Colon (tissue), 2 donors: Measurements from ENCODE around the gene PIEZO1.
"Not testable (repeated sequence)": the region's sequence is repeated elsewhere in the genome, so short reads cannot be mapped to it uniquely, and the experiment has no call there.

Experiments
- FAIRE-seq: peaks from 2 replicates; lab custom pipeline; 2012; peaks lifted over from hg19 to GRCh38; lab: Jason Lieb, UNC
- donor health status: control.
- donor health status: control.

The PIEZO1 gene

DNA sequence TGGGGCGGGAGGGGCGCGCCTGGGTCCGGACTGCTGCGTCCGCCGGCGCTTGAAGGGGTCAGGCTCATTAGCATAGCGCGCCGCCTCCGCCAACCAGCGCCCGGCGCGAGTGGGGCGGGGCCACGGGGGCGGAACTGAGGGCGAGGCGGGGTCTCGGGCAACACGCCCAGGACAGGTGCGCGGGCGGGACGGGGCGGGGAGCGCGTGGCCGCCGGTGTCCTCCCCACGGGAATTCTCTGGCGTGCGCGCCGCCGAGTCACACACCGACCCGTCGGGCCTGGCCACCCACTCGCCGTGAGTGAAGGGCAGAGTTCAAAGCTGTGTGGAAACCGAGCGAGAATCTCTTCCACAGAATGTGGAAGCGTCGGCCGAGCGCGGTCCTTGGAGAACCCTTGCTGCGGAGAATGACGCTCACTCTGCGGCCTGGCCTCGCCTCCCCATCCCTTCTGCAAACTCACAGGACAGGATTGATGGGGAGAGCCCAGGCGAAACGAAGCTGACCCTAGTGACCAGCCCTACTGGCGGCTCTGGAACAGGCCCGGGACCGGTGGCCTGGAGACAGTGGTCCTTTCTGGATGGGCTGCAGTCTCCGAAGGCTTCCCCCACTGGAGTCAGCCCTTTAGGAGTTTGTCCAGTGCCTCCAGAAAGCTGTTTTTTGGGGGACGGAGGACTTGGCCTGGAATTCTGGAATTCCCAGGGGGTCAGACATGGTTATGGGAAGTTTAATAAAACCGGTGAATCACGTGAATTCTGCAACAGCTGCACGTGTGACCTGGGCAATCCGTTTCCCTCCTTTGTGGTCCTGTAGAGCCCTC is 98.4 kb downstream of the PIEZO1 start, which contains the start of gene SNAI3:
Gene SNAI3, minus strand, starts transcription at position 69 of the 815 bp plus-strand sequence. CDS start 101 bp downstream, outside the sequence.
- FAIRE-seq = no peak

DNA sequence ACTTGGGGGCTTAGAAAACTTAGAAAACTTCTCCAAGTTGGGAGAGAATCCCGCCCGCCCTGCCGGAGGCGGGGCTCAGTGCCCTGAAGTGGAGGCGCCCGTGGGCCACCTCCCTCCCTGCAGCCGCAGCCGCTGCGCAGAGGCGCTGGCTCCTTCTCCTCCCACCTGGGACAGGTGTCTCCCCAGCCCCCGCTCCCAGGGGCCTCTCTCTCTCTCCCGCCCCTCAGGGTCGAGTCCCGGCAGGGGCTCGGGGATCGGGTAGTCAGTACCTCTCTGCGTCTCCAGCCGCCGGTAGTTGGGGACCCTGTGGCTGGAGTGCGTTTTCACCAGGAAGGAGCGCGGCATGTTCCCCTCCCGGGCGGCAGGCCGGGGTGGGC is 99.0 kb downstream of the PIEZO1 start:
- FAIRE-seq = no peak

DNA sequence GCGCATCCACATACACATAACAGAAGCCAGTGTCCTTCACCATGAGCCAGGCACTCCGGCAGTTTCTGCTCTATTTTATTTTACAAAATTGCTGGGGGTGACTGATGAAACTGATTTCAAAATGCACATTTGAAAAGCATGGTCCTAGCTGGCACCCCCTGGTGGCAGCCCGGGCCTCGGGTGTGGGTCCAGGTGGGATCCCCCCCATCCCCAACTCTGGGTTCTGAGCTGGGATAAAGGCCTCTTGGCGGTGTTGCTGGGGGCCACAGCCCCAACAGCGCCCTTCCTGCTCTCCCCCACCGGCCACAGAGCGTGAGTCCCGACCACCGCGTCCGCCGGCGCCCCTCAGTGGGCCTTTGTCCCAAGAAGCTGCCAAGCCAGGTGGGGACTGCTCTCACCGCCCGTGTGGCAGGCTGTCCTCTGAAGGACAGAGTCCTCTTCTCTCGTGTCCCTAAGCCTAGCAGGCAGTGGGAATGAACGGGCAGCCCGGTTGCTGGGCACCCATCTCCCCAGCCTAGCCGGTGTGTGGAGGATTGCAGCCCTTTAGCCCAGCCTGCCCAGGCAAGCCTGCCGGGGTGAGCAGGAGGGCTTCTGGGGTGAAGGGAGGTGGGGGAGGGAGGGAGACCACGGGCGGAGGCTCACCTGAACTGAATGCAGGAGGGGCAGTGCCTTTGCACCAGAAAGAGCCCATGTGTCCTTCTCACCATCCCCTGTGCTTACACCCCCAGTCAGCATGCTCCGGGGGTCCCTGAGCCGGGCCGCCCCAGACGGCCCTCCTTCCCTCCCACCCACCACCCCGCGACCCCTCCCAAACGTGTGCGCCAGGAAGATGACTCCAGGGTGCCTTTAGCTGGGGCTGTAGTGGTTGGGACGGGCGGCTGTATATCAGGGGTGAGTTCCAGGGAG is 99.6 kb downstream of the PIEZO1 start:
- no peak for FAIRE-seq

DNA sequence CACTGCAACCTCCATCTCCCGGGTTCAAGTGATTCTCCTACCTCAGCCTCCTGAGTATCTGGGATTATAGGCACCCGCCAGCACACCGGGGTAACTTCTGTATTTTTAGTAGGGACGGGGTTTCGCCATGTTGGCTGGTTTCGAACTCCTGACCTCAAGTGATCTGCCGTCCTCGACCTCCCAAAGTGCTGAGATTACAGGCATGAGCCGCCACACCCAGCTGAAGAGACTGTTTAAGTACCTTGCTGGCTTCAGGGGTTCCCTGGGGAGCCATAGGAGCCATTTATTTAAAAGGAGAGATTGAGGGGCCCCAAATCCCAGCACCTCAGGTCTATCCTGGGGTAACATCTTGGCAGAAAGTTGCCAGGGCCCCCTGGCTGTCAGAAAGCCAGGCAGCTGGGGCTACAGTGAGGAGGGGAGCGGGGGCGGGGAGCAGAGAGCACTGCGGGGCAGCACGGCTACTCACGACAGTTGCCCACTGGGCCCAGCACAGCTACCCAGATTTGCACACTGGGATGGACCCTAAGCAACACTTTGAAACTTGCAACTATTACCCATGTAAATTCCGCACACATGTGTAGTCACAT is 100.4 kb downstream of the PIEZO1 start:
- no peak for FAIRE-seq

DNA sequence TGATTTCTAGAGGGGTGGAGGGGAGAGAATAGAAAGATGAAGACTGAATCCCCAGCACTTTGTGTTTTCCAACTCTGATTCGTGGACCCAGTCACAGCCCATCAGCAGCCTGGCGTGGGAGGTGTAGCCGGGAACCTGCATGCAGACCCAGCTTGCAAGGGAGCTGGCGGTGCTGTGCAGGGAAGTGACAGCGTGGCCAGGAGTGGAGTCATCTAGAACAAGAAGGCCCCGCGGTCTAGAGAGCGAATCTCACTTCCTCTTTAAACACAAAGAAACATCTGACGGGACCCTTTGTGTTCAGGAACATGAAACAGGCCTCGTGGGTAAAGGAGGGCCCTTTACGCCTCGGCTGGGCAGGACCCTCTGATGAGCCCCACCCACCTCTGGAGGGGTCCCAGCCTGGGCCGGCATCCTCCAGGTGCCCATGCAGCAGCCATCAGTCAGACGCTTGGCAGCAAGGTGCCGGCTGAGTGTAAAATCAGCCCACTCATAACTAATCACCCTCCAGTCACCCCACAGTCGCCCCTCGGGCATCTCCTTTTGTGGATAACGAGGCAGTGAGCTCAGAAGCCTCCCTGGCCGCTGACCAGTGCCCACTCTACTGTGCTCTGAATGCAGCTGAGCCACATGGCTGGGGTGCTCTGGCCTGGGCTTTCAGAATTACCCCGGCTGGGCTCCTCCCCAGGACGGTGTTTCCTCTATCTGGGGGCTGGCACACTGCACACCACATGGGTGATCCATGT is 103.1 kb downstream of the PIEZO1 start:
- FAIRE-seq = no peak

DNA sequence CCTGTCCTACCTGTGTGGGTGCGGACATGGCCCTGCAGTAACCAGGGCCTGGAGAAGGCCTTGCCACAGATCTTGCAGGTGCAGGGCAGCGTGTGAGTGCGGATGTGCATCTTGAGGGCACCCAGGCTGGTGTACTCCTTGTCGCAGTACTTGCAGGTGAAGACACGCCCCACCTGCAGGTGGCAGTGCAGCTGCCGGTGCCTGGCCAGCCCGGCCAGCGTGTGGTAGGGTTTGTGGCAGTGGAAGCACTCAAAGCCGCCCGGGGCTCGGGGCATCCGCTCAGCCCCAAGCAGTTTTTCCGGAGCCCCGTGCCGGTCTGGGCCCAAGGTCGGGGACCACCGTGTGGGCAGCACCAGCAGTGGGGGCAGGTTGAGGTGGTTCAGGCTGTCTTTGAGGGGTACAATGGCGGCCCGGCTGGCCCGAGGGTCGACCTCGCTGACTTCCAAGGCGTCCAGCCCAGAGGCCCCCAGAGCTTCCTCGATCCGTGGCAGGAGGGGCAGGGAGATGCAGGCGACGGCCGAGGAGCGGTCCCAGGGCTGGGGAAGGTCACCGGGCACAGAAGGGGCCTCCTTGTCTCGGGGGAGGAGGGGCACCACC is 103.8 kb downstream of the PIEZO1 start:
- no peak for FAIRE-seq

DNA sequence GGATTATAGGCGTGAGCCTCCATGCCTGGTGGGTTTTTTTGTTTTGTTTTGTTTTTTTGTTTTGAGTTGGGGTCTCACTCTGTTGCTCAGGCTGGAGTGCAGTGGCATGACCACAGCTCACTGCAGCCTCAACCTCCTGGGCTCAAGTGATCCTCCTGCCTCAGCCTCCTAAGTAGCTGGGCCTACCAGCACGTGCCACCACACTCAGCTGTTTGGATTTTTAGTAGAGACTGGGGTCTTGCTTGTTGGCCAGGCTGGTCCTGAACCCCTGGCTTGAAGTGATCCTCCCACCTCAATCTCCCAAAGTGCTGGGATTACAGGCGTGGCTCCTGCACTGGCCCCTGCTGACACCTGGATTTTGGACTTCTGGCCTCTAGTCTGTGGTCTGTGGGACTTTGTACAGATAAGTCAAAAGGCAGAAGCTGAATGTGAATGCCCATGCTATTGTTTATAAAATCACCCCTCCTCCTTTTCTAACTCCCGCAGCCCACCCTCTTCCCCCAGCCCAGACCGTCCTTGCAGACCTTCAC is 104.4 kb downstream of the PIEZO1 start:
- no peak for FAIRE-seq

DNA sequence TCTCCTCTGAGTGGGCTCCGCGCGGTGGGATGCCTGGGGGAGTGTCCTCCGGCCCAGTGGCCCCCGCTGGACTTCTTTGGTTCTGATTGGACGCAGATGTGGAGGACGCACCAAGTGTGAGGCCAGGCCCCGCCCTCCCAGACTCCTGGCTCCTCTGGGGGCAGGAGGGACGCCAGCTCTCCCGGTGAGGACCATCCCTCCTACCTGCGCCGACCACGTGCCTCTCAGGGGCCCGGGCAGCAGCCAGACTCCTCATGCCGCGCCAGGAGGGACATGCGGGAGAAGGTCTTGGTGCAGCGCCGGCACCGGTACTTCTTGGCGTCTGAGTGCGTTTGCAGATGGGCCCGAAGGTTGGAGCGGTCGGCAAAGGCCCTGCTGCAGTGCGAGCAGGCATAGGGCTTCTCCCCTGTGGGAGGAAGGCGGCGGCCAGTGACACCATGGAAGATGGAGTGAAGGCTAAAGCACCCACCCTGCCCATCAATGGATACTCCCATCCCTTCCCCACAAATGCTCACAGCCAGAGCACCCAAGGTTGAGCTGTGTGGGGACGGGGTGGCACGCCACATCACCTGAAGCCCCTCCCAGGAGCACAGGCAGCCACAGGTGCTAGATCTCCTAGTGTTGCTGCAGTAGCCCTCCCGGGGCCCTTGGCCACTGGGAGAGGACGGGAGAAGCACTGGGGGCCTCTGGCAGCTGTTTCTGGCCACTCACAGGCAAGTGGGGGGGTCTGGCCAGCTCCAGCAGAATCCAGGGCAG is 106.6 kb downstream of the PIEZO1 start:
- no peak for FAIRE-seq

DNA sequence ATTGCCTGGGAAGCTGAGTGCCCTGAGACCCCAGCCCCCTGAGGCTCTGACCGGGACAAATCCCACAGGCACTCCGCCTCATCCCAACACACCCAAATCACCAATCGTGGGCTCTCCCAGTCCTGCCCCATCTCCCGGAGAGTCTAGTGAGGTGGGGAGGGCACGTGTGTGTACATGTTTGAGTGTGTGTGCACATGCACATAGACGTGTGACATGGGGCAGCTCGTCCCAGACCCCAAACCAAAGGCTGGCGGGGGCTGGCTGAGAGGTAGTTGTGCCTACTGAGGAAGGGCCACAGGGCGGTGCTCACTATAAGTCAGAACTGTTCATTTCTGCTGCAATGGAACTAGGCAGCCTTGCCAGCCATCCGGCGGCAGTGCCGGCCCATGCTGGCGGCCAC is 107.3 kb downstream of the PIEZO1 start:
- no peak for FAIRE-seq

DNA sequence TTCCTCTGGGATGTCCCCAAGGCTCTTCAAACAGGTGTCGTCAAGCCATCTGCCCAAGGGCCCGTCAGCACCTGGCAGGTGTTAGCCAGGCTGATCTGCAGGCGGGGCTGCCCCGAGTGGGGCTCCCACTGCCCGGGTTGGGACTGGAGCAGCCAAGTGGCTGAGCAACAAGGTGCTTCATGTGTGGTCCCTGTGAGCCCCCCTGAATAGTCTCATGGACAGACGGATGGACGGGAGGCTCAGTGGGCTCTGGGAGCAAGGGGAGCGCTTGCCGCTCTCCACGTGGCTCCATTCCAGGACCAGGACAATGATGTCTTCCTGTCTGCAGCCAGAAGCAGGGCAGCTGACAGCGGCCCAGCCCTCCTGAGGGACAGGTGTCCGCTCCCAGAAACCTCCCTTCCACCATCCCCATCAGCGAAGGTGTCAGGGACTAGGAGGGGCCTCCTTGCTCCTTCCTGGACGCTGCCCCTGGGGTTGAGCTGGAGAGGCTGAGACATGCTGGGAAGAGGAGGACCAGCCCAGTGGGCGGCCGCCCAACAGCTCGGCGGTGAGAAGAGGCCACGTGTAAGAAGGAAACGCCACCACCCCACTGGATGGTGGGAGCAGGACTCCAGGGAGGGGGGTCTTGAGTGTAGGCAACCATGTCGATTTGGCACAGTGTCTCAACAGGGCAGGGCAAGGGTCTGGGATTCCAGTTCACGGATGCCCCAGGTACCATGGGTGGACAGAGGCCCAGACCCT is 108.3 kb downstream of the PIEZO1 start:
- no peak for FAIRE-seq

DNA sequence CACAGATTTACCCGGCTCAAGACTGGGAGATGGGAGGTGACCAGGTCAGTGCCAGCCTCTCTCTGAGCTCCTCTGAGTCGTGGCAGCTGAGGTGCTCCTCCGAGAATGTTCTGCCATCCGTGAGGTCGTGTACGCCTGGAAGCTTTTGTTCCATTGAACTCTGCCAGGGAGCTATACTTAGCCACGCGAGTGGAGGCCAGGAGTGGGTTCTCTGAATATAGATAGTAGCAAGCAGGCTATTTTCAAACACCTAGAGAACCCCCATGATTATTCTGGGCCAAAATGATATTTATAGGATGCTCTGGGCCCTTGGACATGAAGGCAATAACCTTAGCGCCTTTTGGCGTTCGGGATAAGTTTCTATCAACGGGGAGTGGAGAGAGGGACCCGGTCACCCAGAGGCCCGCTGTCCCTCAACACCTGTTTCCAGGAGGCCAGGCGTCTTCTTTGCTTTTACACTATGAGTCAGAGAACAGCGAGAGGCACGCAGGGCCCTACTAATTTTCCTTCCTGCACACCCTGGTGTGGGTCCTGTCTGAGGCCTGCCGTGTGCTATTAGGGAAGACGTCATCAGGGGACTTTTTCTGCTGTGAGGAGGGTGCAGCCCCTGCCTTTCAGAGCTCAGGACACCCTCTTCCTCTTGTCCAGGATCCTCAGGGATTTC is 111.2 kb downstream of the PIEZO1 start:
- no peak for FAIRE-seq

DNA sequence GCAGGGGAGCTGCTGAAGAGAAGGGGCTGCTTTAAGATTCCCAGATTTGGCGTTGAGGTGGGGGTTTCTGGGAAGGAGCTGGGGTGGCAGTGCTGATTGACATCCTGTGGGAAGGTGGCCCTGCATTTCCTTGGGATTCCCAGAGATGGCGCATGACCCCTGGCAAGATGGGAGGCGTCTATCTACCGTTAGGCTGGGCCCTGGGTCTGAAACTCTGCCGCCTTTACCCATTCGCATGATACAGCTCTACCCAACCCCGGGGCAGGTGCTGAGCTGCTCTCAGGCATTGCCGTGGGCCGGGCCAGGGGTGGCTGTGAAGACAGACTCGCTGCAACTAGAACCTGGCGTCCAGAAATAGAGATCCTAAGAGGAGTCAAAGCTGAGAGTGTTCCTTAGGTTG is 112.2 kb downstream of the PIEZO1 start:
- FAIRE-seq = no peak

DNA sequence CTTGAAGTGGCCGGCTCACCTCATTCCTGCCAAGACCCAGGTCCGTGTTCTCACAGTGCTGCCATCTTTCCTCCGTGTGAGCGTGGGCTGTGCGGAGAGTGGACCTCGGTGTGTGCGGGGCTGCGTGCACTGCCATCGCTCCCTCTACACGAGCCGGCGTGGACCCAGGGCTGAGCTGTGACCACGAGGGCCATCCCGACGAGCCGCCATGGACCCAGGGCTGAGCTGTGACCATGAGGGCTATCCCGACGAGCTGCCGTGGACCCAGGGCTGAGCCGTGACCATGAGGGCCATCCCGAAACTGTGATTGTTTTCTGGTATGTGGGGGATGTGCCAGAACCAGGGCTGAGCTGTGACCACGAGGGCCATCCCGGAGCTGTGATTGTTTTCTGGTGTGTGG is 113.2 kb downstream of the PIEZO1 start:
- no peak for FAIRE-seq

DNA sequence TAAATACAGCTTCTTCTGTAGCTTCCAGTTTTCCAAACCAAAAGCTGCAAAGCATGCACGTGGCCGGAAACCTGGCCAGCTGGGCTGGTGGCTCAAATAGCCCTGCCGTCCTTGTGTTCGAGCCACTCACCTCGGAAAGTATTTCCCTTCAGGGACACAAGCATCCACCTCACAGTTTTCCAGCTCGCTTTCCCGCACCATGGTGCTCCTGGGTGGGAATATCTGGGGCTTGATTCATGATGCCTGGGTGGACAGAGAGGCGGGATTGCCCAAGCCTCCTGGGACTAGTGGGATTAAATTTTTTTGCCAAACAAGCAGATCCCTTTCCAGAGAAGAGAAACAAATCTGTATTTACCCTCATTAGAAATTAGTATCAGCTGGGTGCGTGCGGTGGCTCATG is 115.0 kb downstream of the PIEZO1 start:
- no peak for FAIRE-seq

DNA sequence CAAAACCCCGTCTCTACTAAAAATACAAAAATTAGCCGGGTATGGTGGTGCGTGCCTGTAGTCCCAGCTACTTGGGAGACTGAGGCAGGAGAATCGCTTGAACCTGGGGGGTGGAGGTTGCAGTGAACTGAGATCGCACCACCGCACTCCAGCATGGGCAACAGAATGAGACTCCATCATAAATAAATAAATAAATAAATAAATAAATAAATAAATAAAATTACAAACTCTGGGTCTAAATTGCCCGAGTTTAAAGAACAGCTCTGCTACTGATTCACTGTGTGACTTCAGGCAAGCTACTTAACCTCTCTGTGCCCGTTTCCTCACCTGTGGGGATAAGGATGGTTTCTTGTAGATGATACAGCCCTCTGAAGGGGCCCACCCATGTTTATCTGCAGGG is 115.5 kb downstream of the PIEZO1 start:
- FAIRE-seq = not testable (repeated sequence)

DNA sequence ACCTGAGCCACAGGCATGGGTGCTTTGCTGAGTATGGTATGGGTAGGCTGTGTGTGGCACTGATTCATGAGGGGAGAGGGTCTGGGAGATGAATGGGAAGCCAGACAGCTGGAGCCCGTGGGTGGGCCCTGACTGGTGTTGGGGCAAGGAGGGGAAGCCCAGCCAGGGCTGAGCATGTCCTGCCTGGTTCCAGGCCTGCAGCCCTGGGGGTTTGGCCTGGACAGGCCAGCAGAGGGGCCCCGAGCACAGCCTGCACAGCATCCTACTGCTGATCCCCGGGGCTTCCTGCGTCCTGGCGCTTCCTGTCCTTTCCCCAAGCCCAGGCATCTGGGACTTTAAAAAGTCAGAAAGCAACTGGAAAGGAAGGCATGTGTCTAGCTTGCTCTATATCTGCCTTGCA is 117.6 kb downstream of the PIEZO1 start:
- FAIRE-seq = no peak

DNA sequence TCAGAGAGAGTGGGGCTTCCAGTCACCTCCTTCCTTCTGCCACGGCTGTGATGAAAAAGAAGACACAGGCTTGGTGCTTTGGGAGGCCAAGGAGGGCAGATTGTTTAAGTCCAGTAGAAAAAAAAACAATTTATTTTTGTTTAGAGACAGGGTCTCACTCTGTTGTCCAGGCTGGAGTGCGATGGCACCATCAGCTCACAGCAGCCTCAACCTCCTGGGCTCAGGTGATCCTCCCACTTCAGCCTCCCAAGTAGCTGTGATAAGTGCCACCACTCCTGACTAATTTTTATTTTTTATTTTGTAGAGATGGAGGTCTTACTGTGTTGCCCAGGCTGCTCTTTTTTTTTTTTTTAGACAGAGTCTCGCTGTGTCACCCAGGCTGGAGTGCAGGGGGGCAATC is 119.5 kb downstream of the PIEZO1 start:
- no peak for FAIRE-seq
